ENCODE data around the gene SACS.
A peak's percentile ranks its signal among the peaks of the same experiment; 100 is the strongest.

The SACS gene

DNA sequence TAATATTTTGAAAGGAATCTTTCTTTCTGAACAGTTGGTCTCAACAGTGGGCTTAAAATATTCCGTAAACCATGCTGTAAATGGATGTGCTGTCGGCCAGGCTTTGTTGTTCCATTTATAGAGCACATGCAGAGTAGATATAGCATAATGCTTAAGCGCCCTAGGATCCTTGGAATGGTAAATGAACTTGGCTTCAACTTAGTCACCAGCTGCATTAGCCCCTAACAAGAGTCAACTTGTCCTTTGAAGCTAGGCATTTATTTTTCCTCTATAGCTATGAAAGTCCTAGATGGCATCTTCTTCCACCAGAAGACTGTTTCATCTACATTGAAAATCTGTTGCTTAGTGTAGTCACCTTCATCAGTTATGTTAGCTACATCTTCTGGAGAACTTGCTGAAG, 47.6 kb downstream of the SACS start:
- H3K4me1 ChIP-seq (ENCODE audit: control insufficient read depth, insufficient read depth, low read length) = no peaks in the 10 kb centered on the region
- H3K27ac ChIP-seq (ENCODE audit: insufficient read depth, low read depth, low read length, poor library complexity, severe bottlenecking) = no peak overlapping the region
- WGBS, 2 experiments = 94 to 98% methylated on average over 3 of the region's 3 CpGs
- no peaks in the 10 kb centered on the region for H3K36me3 ChIP-seq (ENCODE audit: control insufficient read depth, insufficient read depth, low read length)
- H3K4me3 ChIP-seq (ENCODE audit: insufficient read depth, low read depth, low read length) = no peak overlapping the region
- no peaks in the 10 kb centered on the region for H3K9me3 ChIP-seq (ENCODE audit: control insufficient read depth, low read length)
- H3K27me3 ChIP-seq (ENCODE audit: control insufficient read depth, insufficient read depth, low read length, poor library complexity, severe bottlenecking) = no peaks in the 10 kb centered on the region

DNA sequence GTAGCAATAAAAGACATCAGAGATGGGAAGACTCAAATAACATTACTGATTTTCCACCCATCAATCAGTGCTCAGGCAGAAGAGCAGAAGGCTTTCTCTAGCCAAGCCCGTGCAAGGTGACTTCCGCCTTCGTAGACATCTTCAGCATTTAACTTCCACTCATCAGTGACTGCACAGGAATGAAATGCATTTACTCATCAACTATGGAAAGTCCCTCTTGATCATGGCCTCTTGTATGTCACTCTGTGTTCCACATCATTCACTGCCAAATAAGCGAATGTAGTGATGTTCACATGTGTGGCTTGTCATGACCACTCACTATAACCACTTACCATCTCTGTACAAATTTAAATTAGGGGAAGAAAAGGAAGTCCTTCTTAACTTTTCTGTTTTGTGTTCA, 49.4 kb downstream of the SACS start:
- Histone ChIP-seq H3K27me3 (ENCODE audit: control insufficient read depth, insufficient read depth, low read length, poor library complexity, severe bottlenecking) (no peaks in the 10 kb centered on the region), H3K27ac (ENCODE audit: insufficient read depth, low read depth, low read length, poor library complexity, severe bottlenecking) (no peak overlapping the region), H3K36me3 (ENCODE audit: control insufficient read depth, insufficient read depth, low read length) (no peaks in the 10 kb centered on the region), H3K4me3 (ENCODE audit: insufficient read depth, low read depth, low read length) (no peak overlapping the region), H3K4me1 (ENCODE audit: control insufficient read depth, insufficient read depth, low read length) (no peaks in the 10 kb centered on the region), H3K9me3 (ENCODE audit: control insufficient read depth, low read length) (no peaks in the 10 kb centered on the region)
- WGBS, 2 experiments = 94 to 95% methylated on average over 4 of the region's 4 CpGs

GRCh38 chr13:23383151-23383550, 50.4 kb downstream of the SACS start:
- no peak overlapping the region for H3K4me3 ChIP-seq (ENCODE audit: insufficient read depth, low read depth, low read length)
- H3K27me3 ChIP-seq (ENCODE audit: control insufficient read depth, insufficient read depth, low read length, poor library complexity, severe bottlenecking) = no peaks in the 10 kb centered on the region
- H3K4me1 ChIP-seq (ENCODE audit: control insufficient read depth, insufficient read depth, low read length) = no peaks in the 10 kb centered on the region
- H3K27ac ChIP-seq (ENCODE audit: insufficient read depth, low read depth, low read length, poor library complexity, severe bottlenecking) = no peak overlapping the region
- no peaks in the 10 kb centered on the region for H3K9me3 ChIP-seq (ENCODE audit: control insufficient read depth, low read length)
- WGBS, 2 experiments = 96% methylated on average over 6 of the region's 6 CpGs
- H3K36me3 ChIP-seq (ENCODE audit: control insufficient read depth, insufficient read depth, low read length) = no peaks in the 10 kb centered on the region

DNA sequence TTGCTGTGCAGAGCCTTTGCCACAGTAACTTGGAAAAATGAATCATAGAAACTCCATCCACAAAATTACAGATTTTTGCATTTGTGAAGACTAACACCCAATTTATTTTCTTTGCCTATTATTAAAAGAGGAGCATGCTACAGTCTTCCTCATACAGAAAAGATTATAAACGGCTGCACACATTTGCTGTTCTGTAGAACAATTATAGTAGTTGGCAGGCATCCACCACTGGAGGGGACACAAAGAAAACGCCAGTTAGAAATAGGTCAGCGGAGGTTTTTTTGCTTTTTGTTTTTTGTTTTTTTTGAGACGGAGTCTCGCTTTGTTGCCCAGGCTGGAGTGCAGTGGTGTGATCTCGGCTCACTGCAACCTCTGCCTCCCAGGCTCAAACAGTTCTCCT, 51.6 kb downstream of the SACS start:
- no peaks in the 10 kb centered on the region for H3K27me3 ChIP-seq (ENCODE audit: control insufficient read depth, insufficient read depth, low read length, poor library complexity, severe bottlenecking)
- no peak overlapping the region for H3K27ac ChIP-seq (ENCODE audit: insufficient read depth, low read depth, low read length, poor library complexity, severe bottlenecking)
- no peak overlapping the region for H3K4me3 ChIP-seq (ENCODE audit: insufficient read depth, low read depth, low read length)
- no peaks in the 10 kb centered on the region for H3K36me3 ChIP-seq (ENCODE audit: control insufficient read depth, insufficient read depth, low read length)
- WGBS, 2 experiments = 87 to 90% methylated on average over 6 of the region's 6 CpGs
- H3K9me3 ChIP-seq (ENCODE audit: control insufficient read depth, low read length) = no peaks in the 10 kb centered on the region
- H3K4me1 ChIP-seq (ENCODE audit: control insufficient read depth, insufficient read depth, low read length) = no peaks in the 10 kb centered on the region

GRCh38 chr13:23380534-23380933, 53.0 kb downstream of the SACS start:
- Histone ChIP-seq H3K27ac (ENCODE audit: insufficient read depth, low read depth, low read length, poor library complexity, severe bottlenecking) (no peak overlapping the region), H3K27me3 (ENCODE audit: control insufficient read depth, insufficient read depth, low read length, poor library complexity, severe bottlenecking) (no peaks in the 10 kb centered on the region), H3K4me1 (ENCODE audit: control insufficient read depth, insufficient read depth, low read length) (no peaks in the 10 kb centered on the region), H3K36me3 (ENCODE audit: control insufficient read depth, insufficient read depth, low read length) (no peaks in the 10 kb centered on the region), H3K9me3 (ENCODE audit: control insufficient read depth, low read length) (no peaks in the 10 kb centered on the region), H3K4me3 (ENCODE audit: insufficient read depth, low read depth, low read length) (no peak overlapping the region)
- 87 to 94% methylated on average over 5 of the region's 5 CpGs for WGBS, 2 experiments

DNA sequence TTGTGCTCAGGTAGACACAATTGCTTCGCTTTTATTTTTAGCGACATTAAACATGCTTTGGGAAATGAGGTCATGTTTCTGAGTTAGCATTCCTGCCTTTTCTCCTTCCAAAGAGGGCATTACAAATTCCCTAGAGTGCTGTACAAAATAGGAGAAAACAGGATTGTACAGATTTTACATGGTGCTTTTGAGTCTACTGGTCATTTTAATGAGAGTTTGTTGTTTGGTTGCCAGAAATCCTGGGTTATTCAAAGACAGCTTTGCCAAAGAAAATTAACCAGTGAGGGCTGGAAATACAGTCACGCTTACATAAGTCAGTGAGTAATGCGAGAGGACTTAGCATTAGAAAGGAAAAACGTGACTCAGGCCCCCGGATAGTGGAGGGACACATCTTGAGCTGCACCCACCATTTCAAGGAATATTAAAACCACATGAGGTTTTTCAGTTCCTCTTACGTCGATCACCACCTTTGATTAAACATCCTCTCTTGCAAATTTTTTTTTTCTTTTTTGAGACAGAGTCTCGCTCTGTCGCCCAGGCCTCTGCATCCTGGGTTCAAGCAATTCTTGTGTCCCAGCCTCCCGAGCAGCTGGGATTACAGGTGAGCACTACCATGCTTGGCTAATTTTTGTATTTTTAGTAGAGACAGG, 55.4 kb downstream of the SACS start:
- H3K4me3 ChIP-seq (ENCODE audit: insufficient read depth, low read depth, low read length) = no peak overlapping the region
- H3K9me3 ChIP-seq (ENCODE audit: control insufficient read depth, low read length) = no peaks in the 10 kb centered on the region
- no peaks in the 10 kb centered on the region for H3K36me3 ChIP-seq (ENCODE audit: control insufficient read depth, insufficient read depth, low read length)
- H3K27me3 ChIP-seq (ENCODE audit: control insufficient read depth, insufficient read depth, low read length, poor library complexity, severe bottlenecking) = no peaks in the 10 kb centered on the region
- H3K4me1 ChIP-seq (ENCODE audit: control insufficient read depth, insufficient read depth, low read length) = peaks cover 10% of the 10 kb centered on the region
- no peak overlapping the region for H3K27ac ChIP-seq (ENCODE audit: insufficient read depth, low read depth, low read length, poor library complexity, severe bottlenecking)
- WGBS, 2 experiments = 86 to 87% methylated on average over 11 of the region's 11 CpGs

DNA sequence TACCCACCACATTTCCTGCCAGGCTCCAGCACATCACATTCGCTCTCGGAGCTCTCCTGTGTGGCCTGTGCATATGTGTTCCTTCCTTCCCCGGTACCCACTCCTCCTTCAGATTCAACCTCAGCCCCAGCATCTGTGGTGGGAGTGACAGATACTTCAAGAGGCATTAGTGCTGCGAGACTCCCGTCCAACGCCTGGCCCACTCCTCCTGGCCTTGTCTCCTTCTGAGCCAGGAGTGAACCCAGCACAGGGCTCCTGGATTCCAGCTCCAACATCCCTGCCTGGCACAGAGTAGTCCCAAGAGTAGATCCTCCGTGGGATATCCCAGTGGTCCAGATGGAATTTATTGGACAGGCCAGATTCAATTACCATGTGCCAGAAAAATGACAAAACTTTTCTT, 55.9 kb downstream of the SACS start:
- Histone ChIP-seq H3K4me1 (ENCODE audit: control insufficient read depth, insufficient read depth, low read length) (peaks cover 13% of the 10 kb centered on the region), H3K9me3 (ENCODE audit: control insufficient read depth, low read length) (no peaks in the 10 kb centered on the region), H3K27ac (ENCODE audit: insufficient read depth, low read depth, low read length, poor library complexity, severe bottlenecking) (no peak overlapping the region), H3K36me3 (ENCODE audit: control insufficient read depth, insufficient read depth, low read length) (no peaks in the 10 kb centered on the region), H3K4me3 (ENCODE audit: insufficient read depth, low read depth, low read length) (no peak overlapping the region), H3K27me3 (ENCODE audit: control insufficient read depth, insufficient read depth, low read length, poor library complexity, severe bottlenecking) (no peaks in the 10 kb centered on the region)
- WGBS, 2 experiments = 94 to 95% methylated on average over 7 of the region's 7 CpGs

- Histone ChIP-seq H3K27me3 (ENCODE audit: control insufficient read depth, insufficient read depth, low read length, poor library complexity, severe bottlenecking) (no peaks in the 10 kb centered on the region), H3K36me3 (ENCODE audit: control insufficient read depth, insufficient read depth, low read length) (peaks cover 7% of the 10 kb centered on the region), H3K4me1 (ENCODE audit: control insufficient read depth, insufficient read depth, low read length) (peaks cover 13% of the 10 kb centered on the region), H3K9me3 (ENCODE audit: control insufficient read depth, low read length) (no peaks in the 10 kb centered on the region), H3K4me3 (ENCODE audit: insufficient read depth, low read depth, low read length) (peak overlapping the region; percentile 71), H3K27ac (ENCODE audit: insufficient read depth, low read depth, low read length, poor library complexity, severe bottlenecking) (no peak overlapping the region)
- 1% methylated on average over 117 of the region's 117 CpGs for WGBS, 2 experiments
Observed at GRCh38 chr13:23375001-23375971, 58.2 kb downstream of the SACS start.

GRCh38 chr13:23372264-23372906, 61.1 kb downstream of the SACS start:
- Histone ChIP-seq H3K36me3 (ENCODE audit: control insufficient read depth, insufficient read depth, low read length) (peaks cover 29% of the 10 kb centered on the region), H3K4me1 (ENCODE audit: control insufficient read depth, insufficient read depth, low read length) (peaks cover 13% of the 10 kb centered on the region), H3K27ac (ENCODE audit: insufficient read depth, low read depth, low read length, poor library complexity, severe bottlenecking) (no peak overlapping the region), H3K9me3 (ENCODE audit: control insufficient read depth, low read length) (no peaks in the 10 kb centered on the region), H3K27me3 (ENCODE audit: control insufficient read depth, insufficient read depth, low read length, poor library complexity, severe bottlenecking) (no peaks in the 10 kb centered on the region), H3K4me3 (ENCODE audit: insufficient read depth, low read depth, low read length) (no peak overlapping the region)
- 73 to 77% methylated on average over 5 of the region's 5 CpGs for WGBS, 2 experiments

- peaks cover 1% of the 10 kb centered on the region for H3K4me1 ChIP-seq (ENCODE audit: control insufficient read depth, insufficient read depth, low read length)
- no peaks in the 10 kb centered on the region for H3K27me3 ChIP-seq (ENCODE audit: control insufficient read depth, insufficient read depth, low read length, poor library complexity, severe bottlenecking)
- WGBS, 2 experiments = 91 to 96% methylated on average over 6 of the region's 6 CpGs
- no peaks in the 10 kb centered on the region for H3K9me3 ChIP-seq (ENCODE audit: control insufficient read depth, low read length)
- H3K36me3 ChIP-seq (ENCODE audit: control insufficient read depth, insufficient read depth, low read length) = peaks cover 49% of the 10 kb centered on the region
- H3K27ac ChIP-seq (ENCODE audit: insufficient read depth, low read depth, low read length, poor library complexity, severe bottlenecking) = no peak overlapping the region
- H3K4me3 ChIP-seq (ENCODE audit: insufficient read depth, low read depth, low read length) = no peak overlapping the region
Observed at GRCh38 chr13:23367907-23368306, 65.6 kb downstream of the SACS start.
